ENCODE data around the gene CFAP43. TPM values are rescaled to one million over a fixed set of nuclear protein-coding genes. Genes with fewer than 3 reads are reported as not detected.
A peak's percentile ranks its signal among the peaks of the same experiment; 100 is the strongest.

CFAP43 gene
- total and polyA plus RNA-seq, 2 donors (not counting 1 experiment from before 2014, with no cell fraction given), result 0.12 TPM; not detected in 1

DNA sequence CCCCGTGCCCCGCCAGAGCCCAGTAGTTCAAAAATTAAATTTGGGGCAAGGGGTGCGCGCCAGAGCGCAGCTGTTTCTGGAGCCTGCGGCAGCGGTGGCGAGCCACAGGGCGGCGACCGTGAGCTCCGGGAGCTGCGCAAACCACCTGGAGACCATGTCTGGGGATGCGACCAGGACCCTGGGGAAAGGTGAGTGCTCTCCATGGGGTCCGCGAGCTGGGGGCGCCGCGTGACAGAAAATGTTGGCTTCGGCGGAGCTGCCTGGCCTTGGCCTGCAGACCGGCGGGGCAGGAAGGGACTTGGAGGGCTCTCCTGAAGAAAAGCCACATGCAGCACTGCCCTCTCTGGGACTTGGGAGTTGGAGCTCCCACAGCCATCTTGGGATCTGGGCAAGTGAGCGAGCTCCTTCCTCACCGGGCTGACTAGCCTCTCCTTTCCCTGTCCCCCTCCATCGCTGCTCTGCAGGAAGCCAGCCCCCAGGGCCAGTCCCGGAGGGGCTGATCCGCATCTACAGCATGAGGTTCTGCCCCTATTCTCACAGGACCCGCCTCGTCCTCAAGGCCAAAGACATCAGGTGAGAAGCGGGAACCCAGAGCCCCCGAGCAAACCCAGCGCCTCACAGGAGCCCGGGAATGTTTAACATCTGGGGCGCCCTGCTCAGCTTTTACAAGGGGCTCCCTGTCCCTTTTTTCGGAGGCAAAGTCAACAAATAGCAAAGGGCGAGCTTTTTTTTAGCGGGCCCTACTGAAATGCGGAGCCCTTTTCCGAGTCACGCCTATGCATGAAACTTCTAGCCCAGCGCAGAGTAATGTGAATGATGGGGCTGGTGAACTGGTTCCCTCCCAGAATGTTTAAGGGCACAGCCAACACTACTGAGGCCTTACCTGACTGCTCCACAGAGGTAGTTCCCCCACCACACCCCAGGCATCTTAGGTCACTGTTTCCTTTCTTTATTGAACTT is 42.9 kb upstream of the CFAP43 start:
- Histone ChIP-seq H3K9me3 (ENCODE audit: control extremely low read depth in 1 of 3, control insufficient read depth in 2 of 3, insufficient read depth in 1 of 3, low read length in 2 of 3) (peaks cover 0 to 5% (median 0%) of the 10 kb centered on the region in 3 donors), H3K27me3 (replicated peaks in 1 of 4; ENCODE audit: control extremely low read depth in 1 of 4, control insufficient read depth in 3 of 4, insufficient read depth in 4 of 4, low read length in 3 of 4) (peaks cover 0 to 23% (median 14%) of the 10 kb centered on the region in 4 experiments), H3K4me1 (ENCODE audit: control insufficient read depth in 2 of 2, insufficient read depth in 2 of 2, low read length in 2 of 2) (peaks cover 8 to 9% of the 10 kb centered on the region in 2 donors), H4K20me1 (ENCODE audit: control insufficient read depth, insufficient read depth, low read length, poor library complexity, severe bottlenecking) (no peaks in the 10 kb centered on the region), H3K9ac (ENCODE audit: low read length) (no peak overlapping the region), H3K4me3 (ENCODE audit: control extremely low read depth in 1 of 5, extremely low read depth in 1 of 5, insufficient read depth in 1 of 5, low read depth in 2 of 5, low read length in 4 of 5) (no peak overlapping the region), H3K36me3 (replicated peaks in 1 of 2; ENCODE audit: control extremely low read depth in 1 of 2, control insufficient read depth in 1 of 2, extremely low read depth in 1 of 2, insufficient read depth in 2 of 2, low read length in 1 of 2) (no peaks in the 10 kb centered on the region), H2AFZ (ENCODE audit: insufficient read depth, low read depth, low read length, poor library complexity, severe bottlenecking) (peak overlapping the region; percentile 39), H3K79me2 (ENCODE audit: control insufficient read depth, insufficient read depth, low read length) (no peaks in the 10 kb centered on the region), H3K4me2 (replicated peaks; ENCODE audit: low read depth, low read length, poor library complexity, severe bottlenecking) (peak overlapping the region; percentile 66), H3K27ac (ENCODE audit: low read length in 2 of 2) (no peak overlapping the region)
- 28% methylated on average over 42 of the region's 42 CpGs for WGBS (ENCODE audit: insufficient coverage)
- POLR2A ChIA-PET, result interaction anchor here (0.6 kb wide), 1 partner anchor 61 kb away, joined by 3 read pairs; no protein-coding TSS in a partner anchor
- DNase-seq (peak; percentile 64), ATAC-seq (ENCODE audit: low read depth) (peak; percentile 71)
- TF ChIP-seq, protein P1, sequence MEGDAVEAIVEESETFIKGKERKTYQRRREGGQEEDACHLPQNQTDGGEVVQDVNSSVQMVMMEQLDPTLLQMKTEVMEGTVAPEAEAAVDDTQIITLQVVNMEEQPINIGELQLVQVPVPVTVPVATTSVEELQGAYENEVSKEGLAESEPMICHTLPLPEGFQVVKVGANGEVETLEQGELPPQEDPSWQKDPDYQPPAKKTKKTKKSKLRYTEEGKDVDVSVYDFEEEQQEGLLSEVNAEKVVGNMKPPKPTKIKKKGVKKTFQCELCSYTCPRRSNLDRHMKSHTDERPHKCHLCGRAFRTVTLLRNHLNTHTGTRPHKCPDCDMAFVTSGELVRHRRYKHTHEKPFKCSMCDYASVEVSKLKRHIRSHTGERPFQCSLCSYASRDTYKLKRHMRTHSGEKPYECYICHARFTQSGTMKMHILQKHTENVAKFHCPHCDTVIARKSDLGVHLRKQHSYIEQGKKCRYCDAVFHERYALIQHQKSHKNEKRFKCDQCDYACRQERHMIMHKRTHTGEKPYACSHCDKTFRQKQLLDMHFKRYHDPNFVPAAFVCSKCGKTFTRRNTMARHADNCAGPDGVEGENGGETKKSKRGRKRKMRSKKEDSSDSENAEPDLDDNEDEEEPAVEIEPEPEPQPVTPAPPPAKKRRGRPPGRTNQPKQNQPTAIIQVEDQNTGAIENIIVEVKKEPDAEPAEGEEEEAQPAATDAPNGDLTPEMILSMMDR (IDR thresholded peaks at IDR 0.05), result peak; percentile 86
- TF ChIP-seq EZH2 (IDR thresholded peaks at IDR 0.05; ENCODE audit: borderline replicate concordance, insufficient read depth, low read depth, low read length, poor library complexity, severe bottlenecking), result no peak
- CTCF ChIA-PET, result interaction anchor here (0.5 to 5.0 kb wide), 27 partner anchors 8 to 502 kb away, joined by 3 to 64 read pairs (median 5); partner anchors contain the start of genes CFAP58, GSTO1 and ITPRIP
- Mint-ChIP-seq H3K4me3 (no peak overlapping the region), H3K9me3 (ENCODE audit: insufficient read depth) (no peaks in the 10 kb centered on the region), H3K4me1 (peaks cover 4% of the 10 kb centered on the region), H3K27ac (no peak overlapping the region), H3K27me3 (peaks cover 23% of the 10 kb centered on the region)
- intact Hi-C loops (cut with micrococcal nuclease), result no loop called here
